ENCODE results near the gene CCR2. TPM values are rescaled to one million over a fixed set of nuclear protein-coding genes. Genes with fewer than 3 reads are reported as not detected.
A peak's percentile ranks its signal among the peaks of the same experiment; 100 is the strongest.

CCR2 gene
- polyA plus RNA-seq, 3 donors: 20.5 to 181 (median 145) TPM

DNA sequence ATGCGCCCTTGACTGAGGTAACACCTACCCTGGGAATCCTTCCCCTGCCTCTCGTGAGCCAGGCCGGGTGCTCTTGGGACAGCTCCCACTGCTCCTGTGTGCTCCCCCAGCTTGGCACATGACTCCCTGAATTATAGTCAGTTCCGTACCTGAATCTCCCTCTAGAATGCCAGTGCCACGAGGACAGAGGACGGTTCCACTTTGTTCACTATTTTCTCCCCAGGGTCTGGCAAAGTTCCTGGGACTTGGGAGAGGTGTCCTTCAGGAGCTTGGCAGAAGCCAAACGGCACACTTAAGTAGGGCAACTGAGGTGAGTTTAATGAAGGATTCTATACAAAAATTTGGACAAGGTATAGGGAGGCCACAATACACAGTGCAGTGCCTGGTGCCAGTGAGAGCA lies 43.2 kb downstream of the CCR2 start:
- Mint-ChIP-seq H3K27ac (peak overlapping the region in 6 of 7 donors; percentile 23 to 88 (median 82)), H3K4me3 (no peak overlapping the region), H3K36me3 (peaks cover 0 to 5% of the 10 kb centered on the region in 2 donors), H3K27me3 (ENCODE audit: low read depth in 3 of 3) (peaks cover 0 to 4% (median 0%) of the 10 kb centered on the region in 3 donors), H3K4me1 (peaks cover 47% of the 10 kb centered on the region), H3K9me3 (peaks cover 0 to 2% (median 0%) of the 10 kb centered on the region in 7 donors)
- TF ChIP-seq CTCF (IDR thresholded peaks at IDR 0.05): no peak
- WGBS (ENCODE audit: insufficient coverage): 100% methylated on average over 4 of the region's 7 CpGs
- Histone ChIP-seq H3K4me2 (replicated peaks; ENCODE audit: extremely low read depth, low read length, poor library complexity, severe bottlenecking) (no peak overlapping the region), H3K79me2 (ENCODE audit: insufficient read depth, low read length) (no peaks in the 10 kb centered on the region), H3K27me3 (ENCODE audit: control insufficient read depth in 2 of 2, insufficient read depth in 2 of 2, low read length in 2 of 2) (no peaks in the 10 kb centered on the region), H3K9ac (ENCODE audit: insufficient read depth, low read length, poor library complexity, severe bottlenecking) (no peak overlapping the region), H2AFZ (ENCODE audit: insufficient read depth, low read depth, low read length, poor library complexity, severe bottlenecking) (peak overlapping the region; percentile 58), H3K4me3 (replicated peaks in 1 of 3; ENCODE audit: low read depth in 2 of 3, low read length in 3 of 3) (no peak overlapping the region), H3K9me3 (replicated peaks in 1 of 2; ENCODE audit: control insufficient read depth in 1 of 2, insufficient read depth in 1 of 2, low read length in 2 of 2) (no peaks in the 10 kb centered on the region), H3K36me3 (replicated peaks in 1 of 2; ENCODE audit: control insufficient read depth in 1 of 2, insufficient read depth in 2 of 2, low read length in 2 of 2) (no peaks in the 10 kb centered on the region), H4K20me1 (ENCODE audit: insufficient read depth, low read length) (no peaks in the 10 kb centered on the region), H3K27ac (ENCODE audit: low read depth in 1 of 2, low read length in 2 of 2) (peak overlapping the region in 1 of 2 donors; percentile 70), H3K4me1 (ENCODE audit: control insufficient read depth in 1 of 2, insufficient read depth in 2 of 2, low read length in 2 of 2) (peaks cover 48 to 57% of the 10 kb centered on the region in 2 donors)
- intact Hi-C loops (cut with micrococcal nuclease): no loop called here
- DNase-seq: no peak

- H3K4me3 Mint-ChIP-seq: no peak overlapping the region
- peaks cover 0 to 5% of the 10 kb centered on the region in 2 donors for H3K36me3 Mint-ChIP-seq
- Histone ChIP-seq H3K36me3 (replicated peaks in 1 of 2; ENCODE audit: control insufficient read depth in 1 of 2, insufficient read depth in 2 of 2, low read length in 2 of 2) (no peaks in the 10 kb centered on the region), H3K27ac (ENCODE audit: low read depth in 1 of 2, low read length in 2 of 2) (no peak overlapping the region), H3K9me3 (replicated peaks in 1 of 2; ENCODE audit: control insufficient read depth in 1 of 2, insufficient read depth in 1 of 2, low read length in 2 of 2) (no peaks in the 10 kb centered on the region), H4K20me1 (ENCODE audit: insufficient read depth, low read length) (no peaks in the 10 kb centered on the region), H3K4me2 (replicated peaks; ENCODE audit: extremely low read depth, low read length, poor library complexity, severe bottlenecking) (no peak overlapping the region), H3K4me1 (ENCODE audit: control insufficient read depth in 1 of 2, insufficient read depth in 2 of 2, low read length in 2 of 2) (peaks cover 41 to 50% of the 10 kb centered on the region in 2 donors), H3K4me3 (replicated peaks in 1 of 3; ENCODE audit: low read depth in 2 of 3, low read length in 3 of 3) (no peak overlapping the region), H3K79me2 (ENCODE audit: insufficient read depth, low read length) (no peaks in the 10 kb centered on the region), H3K9ac (ENCODE audit: insufficient read depth, low read length, poor library complexity, severe bottlenecking) (no peak overlapping the region), H2AFZ (ENCODE audit: insufficient read depth, low read depth, low read length, poor library complexity, severe bottlenecking) (no peak overlapping the region), H3K27me3 (ENCODE audit: control insufficient read depth in 2 of 2, insufficient read depth in 2 of 2, low read length in 2 of 2) (no peaks in the 10 kb centered on the region)
- WGBS (ENCODE audit: insufficient coverage): 100% methylated on average over 3 of the region's 6 CpGs
- no peak overlapping the region for H3K27ac Mint-ChIP-seq
- no peak for DNase-seq
- TF ChIP-seq CTCF (IDR thresholded peaks at IDR 0.05): no peak
- peaks cover 0 to 2% (median 0%) of the 10 kb centered on the region in 7 donors for H3K9me3 Mint-ChIP-seq
- intact Hi-C loops (cut with micrococcal nuclease): no loop called here
- no peaks in the 10 kb centered on the region for H3K27me3 Mint-ChIP-seq (ENCODE audit: low read depth in 3 of 3)
- H3K4me1 Mint-ChIP-seq: peaks cover 39% of the 10 kb centered on the region
These were observed 44.5 kb downstream of the CCR2 start for GRCh38 chr3:46398186-46398955.

Data from CD14-positive monocyte (primary cell).